ENCODE results near the gene ALK.

Gene ALK

DNA sequence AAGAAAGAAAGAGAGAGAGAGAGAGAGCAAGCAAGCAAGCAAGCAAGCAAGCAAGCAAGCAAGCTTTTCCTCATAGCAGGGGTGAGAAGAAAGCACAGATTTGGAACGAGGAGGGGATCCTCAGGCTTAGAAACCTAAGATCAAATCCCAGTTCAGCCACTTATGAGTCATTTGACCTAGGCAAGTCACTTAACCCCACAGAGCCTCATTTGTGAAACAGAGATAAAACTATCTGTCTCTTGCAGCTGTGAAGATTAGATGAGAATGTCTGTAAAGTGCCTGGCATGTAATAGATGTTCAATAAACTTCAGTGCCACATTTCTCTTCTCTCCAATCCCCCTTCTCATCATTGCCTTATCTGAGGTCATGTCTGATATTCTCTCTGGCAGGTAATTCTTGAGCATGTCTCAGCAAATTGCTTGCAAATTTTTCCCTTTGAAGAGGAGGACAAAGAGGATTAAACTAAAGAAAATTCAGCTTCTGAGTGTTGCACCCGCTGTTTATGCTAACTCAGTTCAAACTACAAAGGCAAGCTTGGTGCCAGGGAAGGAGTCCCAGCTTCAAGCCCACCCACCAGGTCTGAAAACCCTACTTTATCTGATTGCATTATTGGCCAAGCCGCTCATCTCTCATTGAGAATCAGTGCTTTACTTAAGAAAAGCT lies 20.3 kb downstream of the ALK start:
- DNase-seq: no peak

DNA sequence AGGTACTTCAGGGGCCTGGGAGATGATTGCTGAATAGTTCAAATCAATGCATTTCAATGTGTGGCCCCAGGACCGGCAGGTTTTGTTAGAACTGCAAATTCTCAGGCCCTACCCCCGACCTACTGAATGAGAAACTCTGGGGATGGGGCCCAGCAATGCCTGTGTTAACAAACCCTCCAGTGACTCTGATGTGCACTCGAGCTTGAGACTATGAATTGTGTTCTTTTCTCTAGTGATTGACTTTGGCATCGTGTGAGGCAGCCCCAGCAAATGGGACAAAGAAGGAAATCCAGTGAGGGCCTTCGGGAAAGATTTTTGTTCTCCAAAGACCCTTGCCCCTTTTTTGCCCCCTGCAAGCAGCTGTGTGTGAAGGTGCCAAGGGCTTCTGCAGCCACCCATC lies 22.4 kb downstream of the ALK start:
- DNase-seq: no peak

DNA sequence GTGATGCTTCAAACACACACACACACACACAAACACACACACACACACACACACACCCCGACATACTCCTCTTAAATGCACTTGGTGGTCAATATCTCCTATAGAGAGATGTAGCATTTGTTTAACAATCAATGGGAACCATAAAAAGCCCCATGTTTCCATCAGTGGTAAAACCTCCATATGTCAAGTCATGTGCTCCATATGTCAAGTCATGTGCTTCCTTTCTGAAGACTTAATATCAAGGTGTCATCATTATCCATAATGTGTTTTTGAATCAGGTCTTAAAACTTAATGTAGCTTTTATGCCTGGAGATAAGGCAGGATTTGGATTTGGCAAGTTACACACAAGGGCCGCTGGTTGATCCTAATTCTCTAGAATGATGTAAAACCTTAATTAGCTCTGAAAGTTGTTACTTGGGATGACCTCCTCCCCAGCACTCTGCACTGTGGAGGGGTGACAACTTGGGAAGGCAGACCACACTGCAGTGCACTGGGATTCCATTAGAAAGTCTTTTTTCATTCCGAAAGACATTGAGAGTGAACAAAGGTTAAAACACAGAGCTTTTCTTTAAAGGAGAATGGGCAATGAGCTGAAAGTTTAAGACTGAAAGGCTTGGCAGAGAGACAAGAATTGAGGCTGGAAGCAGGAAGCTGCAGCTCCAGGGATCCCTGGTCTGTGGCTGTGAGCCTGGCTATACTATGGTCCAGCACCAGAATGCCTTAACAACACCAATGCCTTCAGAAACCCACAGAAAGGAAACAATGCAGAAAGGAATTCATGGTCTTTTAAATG lies 26.4 kb downstream of the ALK start:
- DNase-seq: no peak

DNA sequence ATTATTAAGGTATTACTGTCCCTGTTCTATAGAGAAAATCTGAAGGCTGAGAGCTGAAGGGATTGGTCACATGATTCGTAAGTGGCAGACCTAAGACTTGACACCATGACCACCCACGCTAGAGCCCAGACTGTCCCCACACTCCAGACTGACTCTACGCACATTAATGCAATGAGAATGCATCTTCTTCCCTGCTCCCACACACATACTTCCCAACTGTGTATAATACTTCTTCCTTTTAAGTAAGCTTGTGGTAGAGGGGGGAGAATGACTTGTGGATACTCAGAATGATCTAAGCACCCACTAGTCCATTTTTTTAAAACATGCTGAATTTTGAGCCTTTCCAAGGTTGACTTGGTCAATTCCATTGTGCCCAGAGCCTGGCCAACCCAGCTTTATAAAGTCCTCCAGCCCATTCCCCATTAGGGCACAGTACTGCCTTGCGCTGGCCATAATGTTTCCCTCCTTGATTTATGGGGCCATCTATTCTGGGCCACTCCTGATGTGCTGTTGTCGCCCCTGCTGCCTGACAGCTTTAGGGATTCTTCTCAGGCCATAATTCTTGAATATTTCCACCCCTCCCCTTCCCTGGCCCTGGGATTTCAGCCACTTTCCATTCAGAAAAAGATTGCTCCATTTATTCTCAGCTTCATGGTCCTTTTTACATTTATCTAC lies 28.7 kb downstream of the ALK start:
- DNase-seq: no peak

DNA sequence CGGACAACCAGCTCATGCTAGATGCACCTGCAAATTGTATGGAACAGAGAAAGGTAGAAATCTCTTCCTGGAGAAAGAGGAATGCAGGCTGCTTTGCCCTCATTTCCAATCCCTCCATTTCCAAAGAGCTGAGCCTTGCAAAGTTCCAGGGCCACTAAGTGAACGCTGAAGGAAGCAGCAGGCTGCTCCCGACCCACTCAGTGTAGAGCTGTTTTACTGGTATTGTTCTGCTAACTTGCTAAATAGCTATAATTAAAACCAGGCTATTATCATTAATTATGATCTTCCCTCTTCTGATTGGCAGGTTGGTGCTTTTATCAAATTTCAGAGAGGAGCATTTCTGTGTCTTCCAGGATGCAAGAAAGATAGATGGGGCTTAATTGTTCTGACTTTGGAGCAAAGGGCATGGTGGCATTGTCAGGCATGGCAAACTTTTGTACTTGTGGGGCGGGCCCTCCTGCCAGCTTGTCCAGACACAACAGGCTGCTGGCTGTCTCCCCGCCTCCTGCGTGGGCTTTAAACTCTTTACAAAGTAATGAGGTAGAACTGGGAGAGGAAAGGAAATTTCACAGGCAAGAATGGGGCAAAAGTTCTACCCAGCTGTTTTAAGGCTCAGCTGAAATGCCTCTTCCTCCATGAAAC lies 40.2 kb downstream of the ALK start:
- no peak for DNase-seq

DNA sequence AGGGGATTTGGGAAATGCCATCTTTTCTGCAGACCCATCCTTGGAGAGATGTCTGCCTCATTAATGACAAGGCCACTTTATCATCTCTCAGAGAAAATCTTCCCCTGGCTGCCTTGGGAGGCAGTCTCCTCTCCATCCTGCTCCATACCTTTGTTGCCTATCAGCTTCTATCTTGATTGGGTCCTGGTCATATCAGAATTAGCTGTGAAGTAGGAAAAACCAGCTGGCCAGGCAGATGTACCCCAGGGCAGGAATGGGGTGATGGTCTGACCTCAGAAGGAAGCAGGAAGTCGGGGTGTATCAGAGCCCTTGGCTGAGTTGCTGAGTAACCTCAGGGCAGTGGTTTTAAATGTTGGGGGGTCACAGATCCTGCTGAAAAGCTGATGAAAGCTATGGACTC lies 41.3 kb downstream of the ALK start:
- no peak for DNase-seq

DNA sequence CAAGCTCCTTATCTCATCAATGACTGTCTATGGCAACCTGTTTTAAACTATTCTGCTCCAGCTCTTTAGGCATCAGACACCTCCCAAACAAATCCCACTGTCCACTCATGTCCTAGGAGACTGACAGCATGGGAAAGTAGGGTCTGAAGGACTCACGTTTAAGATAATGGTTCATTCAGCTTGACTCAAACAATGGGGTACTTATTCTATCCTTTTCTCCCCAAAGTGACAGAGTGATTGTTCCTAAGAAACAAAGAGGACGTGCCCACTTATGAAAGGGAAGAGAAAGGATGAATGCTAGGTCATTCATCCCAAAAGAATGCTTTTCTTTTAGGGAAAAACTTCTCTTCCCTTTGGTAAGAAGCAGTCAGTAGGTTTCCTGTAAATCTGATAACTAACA lies 41.9 kb downstream of the ALK start:
- no peak for DNase-seq

DNA sequence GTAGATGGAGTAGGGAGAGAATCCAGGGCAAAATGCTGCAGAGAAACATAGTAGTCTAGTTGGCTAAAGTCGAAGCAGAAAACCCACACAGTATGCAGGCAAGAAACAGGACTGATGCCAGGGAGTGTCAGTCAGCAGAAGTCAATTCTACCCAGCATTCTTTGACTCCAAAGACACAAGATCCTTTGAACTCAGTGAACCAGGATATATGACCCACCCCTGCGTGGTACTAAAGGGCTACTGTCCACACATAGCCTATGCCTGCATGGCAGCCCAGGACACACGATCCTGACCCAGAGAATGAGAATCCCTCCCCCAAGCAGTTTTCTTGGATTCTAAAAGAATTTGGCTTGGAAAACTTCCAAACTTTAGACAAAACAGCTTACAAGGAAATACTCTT lies 42.5 kb downstream of the ALK start:
- DNase-seq: no peak

DNA sequence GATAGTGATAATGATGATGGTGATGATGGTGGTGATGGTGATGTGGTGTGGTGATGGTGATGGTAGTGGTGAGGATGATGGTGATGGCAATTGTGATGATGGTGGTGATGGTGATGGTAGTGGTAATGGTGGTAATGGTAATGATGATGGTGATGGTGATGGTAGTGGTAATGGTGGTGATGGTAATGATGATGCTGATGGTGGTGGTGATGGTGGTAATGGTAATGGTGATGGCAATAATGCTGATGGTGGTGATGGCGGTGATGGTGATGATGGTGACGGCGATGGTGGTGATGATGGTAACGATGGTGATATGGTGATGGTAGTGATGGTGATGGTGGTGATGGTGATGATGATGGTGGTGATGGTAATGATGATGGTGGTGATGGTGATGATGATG lies 45.0 kb downstream of the ALK start:
- no peak for DNase-seq

DNA sequence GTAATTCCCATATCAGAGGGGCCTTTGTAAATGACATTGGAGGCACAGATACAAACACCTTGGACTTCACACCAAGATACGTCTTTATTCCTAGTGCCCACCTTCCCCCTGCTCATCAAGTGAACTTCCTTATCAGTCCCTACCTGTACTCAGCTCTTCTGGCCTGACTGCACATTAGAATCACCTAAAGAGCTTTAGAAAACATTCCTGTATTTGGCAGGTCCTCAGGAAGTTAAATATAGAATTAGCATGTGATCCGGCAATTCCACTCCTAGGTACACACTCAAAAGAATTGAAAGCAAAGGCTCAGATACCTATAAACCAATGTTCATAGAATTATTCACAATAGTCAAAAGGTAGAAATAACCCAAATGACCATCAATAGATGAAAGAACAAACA lies 46.6 kb downstream of the ALK start:
- no peak for DNase-seq

DNA sequence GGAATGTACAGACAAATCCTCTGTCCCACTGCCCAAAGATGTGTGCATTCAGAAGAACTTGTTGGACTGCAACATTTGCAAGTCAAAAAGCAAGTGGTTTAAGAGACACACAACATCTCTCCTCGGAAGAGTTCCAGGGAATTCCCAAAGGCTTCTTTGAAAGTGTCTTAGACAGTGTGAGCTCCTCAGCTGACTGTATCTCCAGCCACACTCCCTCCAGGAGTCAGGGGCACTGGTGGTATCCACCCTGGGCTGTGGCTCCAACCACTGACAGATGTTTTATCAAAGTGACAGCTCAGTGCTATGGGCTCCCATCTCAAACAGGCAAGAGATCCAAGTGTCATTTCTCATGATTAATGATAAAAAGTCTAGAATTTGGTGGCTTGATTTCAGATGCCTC lies 48.5 kb downstream of the ALK start:
- no peak for DNase-seq

DNA sequence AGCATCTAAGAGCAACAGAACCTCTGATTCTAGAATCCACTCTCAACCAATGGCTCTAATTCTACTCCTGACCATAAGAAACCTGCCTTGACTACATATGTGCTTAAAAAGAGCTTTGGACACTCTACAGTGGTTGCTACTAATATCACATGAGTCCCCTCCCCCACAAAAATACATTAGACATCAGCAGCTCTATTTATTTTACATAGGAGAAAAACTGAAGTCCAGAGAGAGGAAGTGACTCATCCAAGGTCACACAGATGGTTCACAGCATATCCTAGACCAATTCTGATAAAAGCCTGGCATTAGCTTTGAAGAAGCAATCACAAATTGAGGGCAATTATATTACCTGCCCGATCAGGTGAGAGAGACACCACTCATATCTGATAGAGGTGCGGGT lies 49.8 kb downstream of the ALK start:
- DNase-seq: no peak

DNA sequence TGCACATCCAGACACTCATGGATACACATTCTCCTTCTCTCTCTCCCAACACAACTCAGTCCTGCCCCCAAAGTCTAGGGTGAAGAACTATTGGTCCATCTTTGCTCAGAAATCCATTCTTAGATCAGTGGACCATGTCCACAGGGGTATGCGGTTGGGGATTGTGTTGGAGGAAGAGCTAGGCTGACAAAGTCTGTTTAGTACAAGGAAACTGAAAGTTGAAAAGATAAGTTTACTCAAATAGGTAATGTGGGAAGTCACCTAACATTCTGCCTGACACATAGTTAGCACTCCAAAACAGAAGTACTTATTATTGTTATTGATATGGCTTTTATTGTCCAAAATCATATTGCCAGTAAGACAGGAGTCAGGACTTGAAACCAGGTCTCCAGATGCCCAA lies 55.9 kb downstream of the ALK start:
- no peak for DNase-seq

DNA sequence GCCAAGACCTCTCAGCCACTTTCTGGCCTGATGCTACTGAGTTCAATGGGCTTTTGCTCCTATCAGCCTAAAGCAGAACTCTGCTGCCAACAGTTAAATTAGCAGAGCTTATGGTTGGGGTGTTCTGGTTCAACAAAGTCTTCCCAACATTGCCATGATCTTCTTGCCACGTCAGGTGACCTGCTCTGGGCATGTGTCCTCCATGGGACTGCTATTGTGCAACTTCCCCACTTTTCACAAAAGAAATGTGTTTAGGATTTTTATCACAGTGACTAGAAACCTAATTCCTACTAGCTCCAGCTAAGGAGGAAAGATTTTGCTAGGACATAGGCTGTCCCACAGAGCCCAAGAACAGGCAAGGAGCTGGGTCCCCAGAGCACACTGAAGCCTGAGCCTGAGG lies 56.4 kb downstream of the ALK start:
- DNase-seq: no peak

DNA sequence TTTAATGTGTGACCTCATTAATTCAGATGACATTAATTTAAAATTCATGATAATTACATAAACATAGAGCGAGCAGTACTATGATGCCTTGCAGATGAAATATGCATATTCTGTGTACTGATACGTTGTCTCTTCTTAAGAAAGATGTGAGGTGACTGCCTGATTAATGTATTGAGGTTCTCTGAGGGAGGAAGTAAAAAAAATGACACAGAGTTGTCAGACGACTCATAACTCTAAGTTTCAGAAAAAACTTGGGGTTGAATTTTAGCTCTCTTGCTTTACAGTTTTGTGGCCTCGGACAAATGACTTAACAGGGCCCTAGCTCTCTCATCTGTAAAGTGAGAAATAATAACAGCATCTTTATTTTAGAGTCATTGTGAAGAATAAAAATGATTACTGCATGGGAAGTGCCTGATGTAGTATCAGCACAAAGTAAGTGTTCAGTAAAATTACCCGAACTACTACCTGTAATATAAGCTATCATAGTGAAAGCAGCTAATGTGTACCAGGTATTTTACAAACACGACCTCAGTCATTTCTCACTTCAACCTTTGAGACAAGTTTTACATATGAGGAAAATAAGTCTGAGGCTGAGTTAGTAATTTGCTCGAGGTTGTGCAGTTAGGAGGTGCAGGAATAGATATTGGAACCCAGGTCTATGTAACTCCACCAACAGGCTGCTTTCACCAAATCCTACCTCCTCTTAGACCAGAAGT lies 65.3 kb downstream of the ALK start:
- no peak for DNase-seq

DNA sequence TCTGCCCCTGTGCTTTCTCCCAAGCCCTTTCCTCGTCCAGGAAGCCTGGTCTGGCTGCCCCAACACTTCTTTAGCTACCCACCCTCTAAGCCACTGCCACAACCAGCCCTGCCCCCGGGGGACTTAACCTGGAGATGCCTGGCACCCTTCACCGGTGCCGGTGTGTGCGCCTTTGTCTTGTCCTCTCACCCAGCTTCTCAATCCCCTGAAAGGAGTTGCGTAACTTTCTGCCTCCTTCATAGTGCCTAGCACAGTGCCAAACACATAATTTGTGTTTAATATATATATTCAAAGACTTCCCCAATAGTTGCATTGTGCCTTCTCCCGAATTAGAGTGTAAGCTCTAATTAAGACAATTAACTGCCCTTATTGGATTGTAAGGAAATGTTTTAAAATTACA lies 70.6 kb downstream of the ALK start:
- DNase-seq: no peak

DNA sequence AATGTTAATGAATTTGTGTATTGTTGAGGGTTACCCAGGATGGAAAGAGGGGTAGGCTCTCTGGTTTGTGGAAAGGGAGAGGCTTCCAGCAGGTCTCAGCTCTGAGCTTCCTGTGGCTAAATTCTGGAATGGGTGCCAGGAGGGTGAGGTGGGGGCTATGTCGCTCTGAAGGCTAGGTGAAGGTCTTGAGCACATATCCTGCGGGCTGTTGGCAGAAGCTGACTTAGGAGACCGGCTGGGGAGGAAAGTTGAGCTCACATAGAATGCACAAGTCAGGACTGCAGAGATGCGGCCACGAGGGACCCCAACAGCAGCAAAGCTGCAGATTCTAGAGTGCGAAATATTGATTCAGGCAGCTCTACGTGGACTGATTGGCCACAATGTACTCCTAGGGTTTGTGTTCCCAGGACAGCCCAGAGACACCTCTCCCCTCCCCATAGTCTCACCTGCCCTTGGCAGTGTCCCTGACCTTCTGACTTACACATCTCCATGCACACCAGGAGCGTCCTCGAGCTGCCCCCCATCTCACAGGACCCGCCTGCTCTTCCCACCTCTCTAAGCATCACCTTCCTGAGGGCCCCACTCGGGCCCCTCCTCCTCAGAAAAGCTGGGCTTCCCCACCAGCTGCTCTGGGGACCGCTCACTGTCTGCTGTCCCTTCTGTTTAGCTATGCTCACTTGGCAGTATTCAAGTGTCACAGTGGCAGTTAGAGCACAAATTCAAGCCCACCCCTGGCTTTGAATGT lies 72.6 kb downstream of the ALK start:
- no peak for DNase-seq

DNA sequence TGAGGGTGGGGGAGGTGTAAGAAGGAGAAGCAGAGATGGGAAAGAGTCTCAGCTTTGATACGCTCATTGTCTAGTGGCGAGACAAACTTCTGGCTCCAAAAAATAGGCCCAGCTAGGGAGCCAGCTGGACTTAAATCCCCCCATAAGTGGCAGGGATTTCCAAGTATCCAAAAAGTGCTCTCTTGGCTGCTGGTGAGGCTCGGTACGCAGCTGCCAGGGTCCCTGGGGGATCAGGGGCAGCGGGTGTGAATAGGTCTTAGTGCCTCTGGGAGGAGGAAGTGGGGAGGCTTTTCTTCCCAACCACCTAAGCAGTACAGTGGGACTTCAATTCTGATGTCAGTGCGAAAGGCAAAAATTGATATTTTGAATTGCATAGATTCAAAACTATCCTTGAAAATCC lies 73.5 kb downstream of the ALK start:
- DNase-seq: no peak

DNA sequence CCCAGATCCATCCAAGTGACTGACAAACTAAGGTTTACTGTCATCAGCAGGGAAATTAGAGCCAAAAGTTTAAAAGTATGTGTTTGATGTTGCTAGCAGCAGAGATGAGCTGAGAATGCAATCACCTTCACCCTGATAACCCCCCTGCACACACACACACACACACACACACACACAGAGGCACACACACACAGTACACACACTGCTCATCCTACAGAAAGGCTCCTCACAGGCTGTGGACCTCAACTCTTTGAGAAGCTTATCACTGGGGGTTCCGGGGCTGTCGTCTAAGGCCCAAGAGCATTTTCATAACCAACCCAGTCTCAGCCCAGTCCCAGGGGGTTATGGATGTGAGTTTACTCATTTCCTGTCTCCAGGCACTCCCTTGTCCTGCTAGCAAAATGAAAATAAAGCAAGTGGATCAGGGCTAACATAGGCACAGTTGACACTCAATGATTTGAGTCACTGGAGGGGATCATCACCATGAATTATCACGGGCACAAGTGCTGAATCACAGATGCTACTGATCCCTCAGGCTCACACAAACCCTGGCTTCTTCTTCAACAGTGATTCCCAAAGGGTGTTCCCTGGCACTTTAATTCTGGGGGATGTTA lies 76.6 kb downstream of the ALK start:
- no peak for DNase-seq

DNA sequence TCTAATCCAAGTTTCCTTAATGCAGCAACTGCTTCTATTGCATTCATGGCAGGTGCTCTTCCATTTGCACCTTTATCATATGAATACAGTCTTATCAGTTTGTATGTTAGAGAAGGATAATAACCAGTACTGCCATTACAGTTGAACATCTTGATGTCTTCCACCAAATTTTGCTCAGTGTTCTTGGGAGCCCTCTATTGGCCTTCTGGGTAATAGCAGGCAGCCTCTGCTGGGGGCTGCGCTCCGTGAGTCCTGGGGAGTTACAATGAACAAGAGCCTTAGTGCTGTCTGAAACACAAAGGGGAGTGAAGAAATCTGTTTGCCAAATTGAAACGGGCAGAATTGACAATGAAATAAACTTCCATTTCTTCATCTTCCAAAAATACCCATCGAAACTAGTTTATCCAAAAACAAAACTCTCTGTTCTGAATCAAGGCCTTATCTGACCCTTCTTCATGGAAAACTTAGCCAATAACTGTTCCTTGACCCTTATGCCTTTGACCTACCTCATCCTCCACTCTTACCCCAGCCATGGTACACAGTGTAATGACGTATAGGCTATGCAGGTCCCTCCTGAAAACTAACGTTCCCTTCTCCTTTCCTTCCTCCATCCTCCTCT lies 79.9 kb downstream of the ALK start:
- no peak for DNase-seq

DNA sequence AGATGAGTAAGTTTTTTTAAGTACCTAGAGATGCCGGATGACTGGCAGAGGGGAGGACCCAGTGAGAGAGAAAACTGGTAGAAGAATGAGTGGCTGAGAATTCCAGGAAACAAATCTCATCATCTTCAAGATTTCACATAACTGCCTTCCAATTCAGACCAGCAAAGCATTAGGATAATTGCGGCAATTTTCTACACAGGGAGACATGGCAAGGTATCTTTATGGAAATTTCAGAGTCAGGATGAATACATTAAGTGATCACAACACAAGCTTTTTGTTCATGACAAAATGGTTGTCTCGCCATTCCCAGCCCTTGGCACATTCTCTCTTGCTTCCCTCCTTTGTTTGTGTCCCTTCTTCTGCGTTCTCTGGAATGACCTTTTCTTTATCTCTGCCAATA lies 82.1 kb downstream of the ALK start:
- no peak for DNase-seq

DNA sequence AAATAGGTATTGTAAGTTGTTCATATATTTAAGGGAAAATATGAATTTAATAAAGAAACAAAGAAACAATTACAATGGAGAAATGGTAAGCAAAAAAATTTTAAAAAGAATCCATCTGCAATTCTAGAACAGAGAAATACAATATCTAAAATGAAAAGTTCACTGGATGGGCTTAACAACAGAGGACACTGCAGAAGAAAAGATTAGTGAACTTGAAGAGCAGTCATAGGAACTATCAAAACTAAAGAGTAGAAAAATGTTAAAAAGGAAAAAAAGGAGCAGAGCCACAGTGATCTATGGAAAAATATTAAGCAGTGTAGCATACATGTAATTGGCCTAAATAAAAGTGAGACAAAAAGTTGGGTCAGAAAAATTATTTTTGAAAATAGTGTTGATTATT lies 83.5 kb downstream of the ALK start:
- DNase-seq: no peak

Data from NCI-H748 treated with DMSO at 0.1 percent for 48 hours (cell line).